ENCODE results near the gene TPGS2.
"Not testable (repeated sequence)": the region's sequence is repeated elsewhere in the genome, so short reads cannot be mapped to it uniquely, and the experiment has no call there.

The TPGS2 gene

GRCh38 chr18:36771245-36771644, 57.6 kb downstream of the TPGS2 start:
- no peak for DNase-seq

DNA sequence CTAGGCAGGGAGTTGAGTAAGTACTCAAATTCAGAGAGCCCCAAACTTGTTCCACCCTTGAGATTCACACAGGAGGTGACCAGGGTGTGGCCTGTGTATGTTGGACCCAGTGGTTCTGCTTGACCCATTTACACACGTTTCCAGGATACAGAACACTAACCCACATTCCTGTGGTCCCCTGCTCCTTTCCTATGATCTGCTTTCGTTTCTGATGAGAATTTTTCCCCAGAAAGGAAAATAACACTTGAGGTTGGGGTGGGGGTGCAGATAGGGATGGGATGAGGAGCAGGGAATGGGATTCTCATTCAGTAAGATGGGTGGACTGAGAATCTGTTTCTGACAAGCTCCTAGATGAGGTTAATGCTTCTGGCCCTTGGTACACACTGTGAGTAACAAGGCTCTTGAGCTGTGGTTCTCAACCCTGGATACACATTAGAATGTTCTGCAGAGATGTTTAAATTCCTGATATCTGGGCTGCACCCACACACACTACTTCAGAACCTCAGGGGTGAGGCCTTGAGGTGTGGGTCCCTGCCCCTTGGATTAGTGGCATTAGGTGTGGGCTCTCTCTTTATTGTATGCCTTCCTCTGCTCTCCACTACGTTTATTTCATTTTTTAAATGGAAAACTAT, 58.4 kb downstream of the TPGS2 start:
- no peak for DNase-seq

DNA sequence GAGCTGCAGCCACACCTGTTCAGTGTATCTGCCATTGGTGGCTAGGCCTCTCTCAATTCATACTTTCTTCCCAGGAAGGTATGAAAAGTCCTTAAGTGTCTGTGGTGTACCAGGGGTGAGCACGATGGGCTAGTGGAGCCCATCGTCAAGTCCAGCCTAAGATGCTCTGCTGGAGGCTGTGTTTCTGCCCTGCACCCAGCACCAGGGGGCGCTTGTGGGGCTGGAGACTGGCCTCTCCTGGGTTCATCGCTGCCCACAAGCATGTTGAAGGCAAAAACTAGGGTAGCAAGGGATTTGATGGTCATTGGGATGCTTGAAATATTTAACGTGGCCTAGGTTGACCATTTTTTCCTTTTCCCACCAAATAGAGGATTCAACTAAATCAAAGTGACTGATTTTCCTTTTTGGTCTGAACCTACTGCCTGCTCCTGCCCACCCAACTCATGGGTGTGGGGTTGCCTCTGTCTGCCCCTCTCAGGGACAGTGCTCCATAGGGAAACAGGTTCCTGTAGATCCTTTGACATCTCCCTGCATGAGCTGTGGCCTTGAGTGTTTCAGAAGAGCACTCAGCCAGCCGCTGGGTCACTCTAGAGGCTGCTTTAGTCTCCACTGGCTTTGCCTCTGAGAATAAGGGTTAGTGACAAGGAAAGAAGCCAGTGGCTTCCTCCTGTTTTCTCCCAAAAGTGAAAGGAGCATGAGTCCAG, 59.0 kb downstream of the TPGS2 start:
- peak; percentile 60 for DNase-seq

DNA sequence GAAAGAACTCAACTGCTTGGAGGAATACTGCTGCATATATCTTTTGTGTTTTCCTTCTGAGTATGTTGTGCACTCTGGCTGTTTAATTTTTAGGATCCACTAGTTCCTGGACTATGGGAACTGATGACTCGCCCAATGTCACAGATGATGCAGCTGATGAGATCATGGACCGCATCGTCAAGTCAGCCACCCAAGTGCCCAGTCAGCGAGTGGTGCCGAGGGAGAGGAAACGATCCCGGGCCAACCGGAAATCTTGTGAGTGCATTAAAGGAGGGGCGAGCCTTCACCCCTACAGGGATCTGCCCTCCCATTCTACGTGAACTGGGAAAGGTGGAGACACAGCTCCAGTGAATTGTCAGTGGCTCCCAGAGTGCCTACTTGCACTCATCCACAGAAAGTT, 59.6 kb downstream of the TPGS2 start:
- no peak for DNase-seq

DNA sequence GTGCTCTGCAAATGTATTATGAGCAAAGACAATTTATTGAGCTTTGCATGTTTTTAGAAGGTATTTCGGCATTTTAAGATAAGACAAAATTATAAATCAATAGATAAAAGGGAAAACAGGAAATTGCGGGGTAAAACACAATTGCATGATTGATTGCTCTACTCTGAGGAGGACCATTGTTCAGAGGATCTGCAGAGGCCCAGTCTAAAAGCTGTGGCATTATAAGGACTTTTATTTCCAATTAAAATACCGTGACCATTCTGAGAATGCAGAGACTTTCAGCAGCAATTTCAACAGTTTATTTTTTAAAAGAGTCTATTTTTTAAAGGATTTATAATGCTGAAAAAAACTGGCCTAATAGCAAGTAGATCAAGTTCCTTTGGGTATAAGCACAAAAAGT, 62.0 kb downstream of the TPGS2 start:
- DNase-seq = no peak

GRCh38 chr18:36762965-36763364, 65.8 kb downstream of the TPGS2 start:
- not testable (repeated sequence) for DNase-seq

GRCh38 chr18:36762074-36762473, 66.7 kb downstream of the TPGS2 start:
- no peak for DNase-seq

DNA sequence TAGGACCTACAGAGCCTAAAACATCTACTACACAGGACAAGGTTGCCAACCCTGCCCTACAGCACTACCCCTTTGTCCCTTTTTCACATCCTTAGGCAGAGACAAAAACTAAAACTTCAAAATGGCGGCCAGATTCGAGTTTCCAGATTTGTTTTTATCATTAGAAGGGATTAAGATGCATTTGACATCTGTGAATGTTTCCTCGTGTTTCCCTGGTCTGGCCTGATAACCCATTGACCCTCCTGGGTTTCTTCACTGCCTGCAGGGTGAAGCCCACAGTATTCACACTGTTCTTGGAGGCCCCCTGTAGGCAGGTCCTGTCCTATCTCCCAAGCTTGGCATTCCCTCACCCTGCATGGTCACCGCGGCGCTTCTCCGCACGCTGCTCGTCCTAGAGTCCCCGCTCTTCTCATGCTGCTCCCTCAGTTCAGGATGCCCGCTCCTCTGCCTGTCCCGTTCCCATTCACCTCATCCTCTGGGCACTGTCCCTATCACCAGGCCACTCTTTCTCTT, 67.6 kb downstream of the TPGS2 start:
- DNase-seq = no peak

DNA sequence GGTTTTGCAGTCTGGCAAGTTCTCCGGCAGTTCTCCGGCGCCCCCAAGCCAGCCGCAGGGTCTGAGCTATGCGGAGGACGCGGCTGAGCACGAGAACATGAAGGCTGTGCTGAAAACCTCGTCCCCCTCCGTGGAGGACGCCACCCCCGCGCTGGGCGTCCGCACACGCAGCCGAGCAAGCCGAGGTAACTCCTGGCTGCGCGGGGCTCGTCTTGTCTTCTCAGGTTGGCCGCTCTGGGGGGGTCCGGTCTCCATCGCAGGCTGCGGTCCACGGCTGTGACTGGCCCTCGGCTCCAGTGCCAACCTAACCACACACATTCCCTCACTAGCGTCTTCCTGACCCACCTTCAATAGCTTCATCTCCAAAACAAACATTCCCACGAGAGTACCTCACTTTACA, 68.2 kb downstream of the TPGS2 start:
- no peak for DNase-seq

DNA sequence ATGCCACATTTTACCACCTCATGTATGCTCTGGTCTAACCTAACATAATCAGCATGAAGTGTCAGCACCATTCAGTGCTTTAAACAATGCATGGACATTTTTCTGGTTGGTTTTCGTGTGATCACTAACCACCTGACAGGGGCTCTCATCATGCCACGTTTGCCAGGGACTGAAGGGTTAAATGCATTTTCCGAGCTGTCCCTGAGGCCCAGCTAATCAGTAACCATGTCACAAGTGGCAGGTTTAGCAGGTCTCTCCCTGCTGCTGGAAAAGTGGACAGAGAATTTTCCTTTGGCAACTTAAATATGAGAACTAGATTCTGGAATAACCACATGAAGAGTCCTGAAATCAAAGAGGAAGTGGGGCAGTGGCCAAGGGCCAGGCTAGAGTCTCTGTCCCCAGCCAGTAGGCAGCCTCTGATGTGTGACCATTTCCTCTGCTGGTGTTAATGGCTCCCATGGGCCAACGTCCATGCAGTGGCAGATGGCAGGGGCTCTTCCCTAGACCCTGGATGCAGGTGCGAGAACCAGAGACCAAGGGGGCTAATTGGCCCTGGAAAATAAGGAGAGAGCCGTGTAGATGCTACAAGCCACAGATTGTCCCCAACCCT, 69.5 kb downstream of the TPGS2 start:
- DNase-seq = no peak

GRCh38 chr18:36758623-36759022, 70.2 kb downstream of the TPGS2 start:
- DNase-seq = no peak

GRCh38 chr18:36757991-36758390, 70.8 kb downstream of the TPGS2 start:
- DNase-seq = no peak

GRCh38 chr18:36757081-36757480, 71.7 kb downstream of the TPGS2 start:
- DNase-seq = peak; percentile 44

DNA sequence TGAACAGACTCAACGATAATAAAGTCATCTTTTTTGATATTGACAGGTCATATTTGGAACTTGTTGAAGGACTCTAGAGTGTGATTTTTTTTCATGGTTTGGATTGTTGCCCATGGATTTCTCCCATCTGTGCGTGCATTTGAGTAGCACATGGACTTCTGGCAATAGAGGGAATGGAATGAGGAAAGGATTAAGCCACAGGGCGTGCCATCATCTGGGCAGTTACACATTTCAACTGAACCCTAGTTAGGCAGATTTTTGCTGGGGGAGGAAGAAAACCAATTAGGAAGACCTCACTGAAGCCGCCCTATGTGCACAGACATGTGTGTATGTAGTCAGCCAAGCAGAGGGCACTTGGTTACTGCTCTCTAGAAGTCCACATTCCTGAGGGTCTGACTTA, 72.6 kb downstream of the TPGS2 start:
- no peak for DNase-seq

- no peak for DNase-seq
These were observed 75.6 kb downstream of the TPGS2 start for GRCh38 chr18:36752929-36753865.

DNA sequence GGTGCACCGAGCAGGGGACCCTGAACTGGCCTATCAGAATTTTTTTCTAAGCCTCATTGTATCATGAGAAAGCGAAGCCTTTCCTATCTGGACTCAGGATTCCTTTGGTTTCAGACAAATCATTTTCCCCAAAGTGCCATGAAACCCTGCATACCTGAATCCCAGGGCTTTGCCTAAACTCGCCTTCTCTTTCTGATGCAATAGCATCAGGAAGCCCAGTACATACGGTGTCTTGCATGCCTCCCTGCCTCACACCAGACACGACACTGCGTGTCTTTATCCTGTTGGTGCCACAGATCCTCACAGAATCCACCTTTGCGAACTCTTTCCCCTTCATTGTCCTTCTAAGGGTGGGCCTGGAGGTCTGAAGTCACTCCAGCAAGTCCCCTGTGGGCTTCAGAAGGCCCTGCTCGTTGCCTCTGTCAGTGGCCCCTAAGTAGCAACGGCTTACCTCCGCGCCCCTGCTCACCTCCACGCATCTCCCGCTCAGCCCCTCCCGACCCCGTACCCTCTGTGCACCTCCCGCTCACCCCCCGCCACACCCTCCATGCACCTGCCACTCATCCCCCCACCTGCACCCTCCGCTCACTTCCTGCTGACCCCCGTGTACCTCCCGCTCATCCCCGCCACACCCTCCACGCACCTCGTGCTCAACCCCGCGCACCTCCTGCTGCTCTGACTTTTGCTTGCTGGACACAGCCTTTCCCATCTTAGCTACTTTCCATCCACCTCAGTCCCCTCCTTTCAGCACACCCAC, 83.4 kb downstream of the TPGS2 start:
- DNase-seq = no peak

DNA sequence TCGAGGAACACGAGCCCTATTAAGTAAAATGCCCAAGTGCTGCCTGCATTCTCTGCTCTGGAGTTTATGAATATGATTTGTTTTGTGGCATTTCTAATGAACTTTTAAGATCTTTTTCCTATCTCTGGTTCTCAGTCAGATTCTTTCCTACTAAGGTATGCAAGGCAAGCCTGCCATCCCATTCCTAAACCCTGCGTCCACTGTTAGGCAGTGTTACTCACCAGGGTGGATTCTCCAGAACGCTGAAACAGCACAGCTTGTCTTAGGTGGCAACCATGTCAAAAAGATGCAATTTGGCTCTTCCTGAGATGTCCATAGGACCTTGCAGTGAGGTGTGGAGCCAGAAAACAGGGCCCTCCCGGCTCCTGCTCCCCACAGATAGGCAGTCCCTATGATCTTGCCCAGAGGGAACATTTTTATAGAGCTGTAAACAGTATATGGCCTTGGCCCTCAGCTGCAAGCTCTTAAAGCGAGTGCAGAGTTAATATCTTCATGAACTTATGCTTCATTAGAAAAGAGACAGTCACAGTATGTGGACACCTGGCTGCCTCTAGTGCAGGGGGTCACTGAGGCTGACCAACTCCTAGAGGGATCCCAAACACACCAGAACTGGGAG, 84.4 kb downstream of the TPGS2 start:
- no peak for DNase-seq
